Measurements from ENCODE around the gene FSHR.

Gene FSHR

DNA sequence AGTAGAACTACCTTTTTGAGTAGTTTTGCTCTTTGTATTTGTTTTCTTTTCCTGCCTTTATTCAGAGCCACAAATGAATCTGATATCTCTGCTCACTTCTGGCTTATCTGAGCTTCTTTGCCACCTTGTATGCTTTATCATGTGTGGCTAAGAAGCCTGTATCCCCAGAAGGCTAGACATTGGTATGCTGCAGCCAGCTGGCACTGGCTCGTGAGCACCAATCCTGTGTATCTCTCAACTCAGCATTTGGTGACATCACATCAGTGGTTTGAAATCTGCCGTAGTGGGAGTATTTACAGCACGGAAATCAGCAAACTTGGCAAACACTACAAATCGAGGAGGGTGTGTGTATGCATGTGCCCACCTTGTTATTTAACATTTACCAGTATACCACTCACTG, 215.1 kb downstream of the FSHR start:
- TF ChIP-seq SP1 (IDR thresholded peaks at IDR 0.05) (no peak), FOXK2 (IDR thresholded peaks at IDR 0.05) (no peak), LEF1 (IDR thresholded peaks at IDR 0.05; ENCODE audit: borderline replicate concordance) (no peak), NFRKB (IDR thresholded peaks at IDR 0.05) (no peak), HDGF (IDR thresholded peaks at IDR 0.05; ENCODE audit: borderline replicate concordance) (no peak), FOXM1 (IDR thresholded peaks at IDR 0.05; ENCODE audit: borderline replicate concordance) (no peak), CTBP1 (IDR thresholded peaks at IDR 0.05; ENCODE audit: borderline replicate concordance) (no peak), ARNT (IDR thresholded peaks at IDR 0.05) (no peak), FOXA1 (IDR thresholded peaks at IDR 0.05) (no peak), TARDBP (IDR thresholded peaks at IDR 0.05) (no peak), L3MBTL2 (conservative IDR thresholded peaks at IDR 0.05) (no peak), ZNF384 (IDR thresholded peaks at IDR 0.05) (no peak), BHLHE40 (IDR thresholded peaks at IDR 0.05; ENCODE audit: borderline replicate concordance) (no peak)
- TF ChIP-seq, protein P1, sequence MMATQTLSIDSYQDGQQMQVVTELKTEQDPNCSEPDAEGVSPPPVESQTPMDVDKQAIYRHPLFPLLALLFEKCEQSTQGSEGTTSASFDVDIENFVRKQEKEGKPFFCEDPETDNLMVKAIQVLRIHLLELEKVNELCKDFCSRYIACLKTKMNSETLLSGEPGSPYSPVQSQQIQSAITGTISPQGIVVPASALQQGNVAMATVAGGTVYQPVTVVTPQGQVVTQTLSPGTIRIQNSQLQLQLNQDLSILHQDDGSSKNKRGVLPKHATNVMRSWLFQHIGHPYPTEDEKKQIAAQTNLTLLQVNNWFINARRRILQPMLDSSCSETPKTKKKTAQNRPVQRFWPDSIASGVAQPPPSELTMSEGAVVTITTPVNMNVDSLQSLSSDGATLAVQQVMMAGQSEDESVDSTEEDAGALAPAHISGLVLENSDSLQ (IDR thresholded peaks at IDR 0.05): no peak
- ChIA-PET CTCF (no interaction called here), POLR2A (no interaction called here)
- DNase-seq (ENCODE audit: extremely low spot score): no peak

DNA sequence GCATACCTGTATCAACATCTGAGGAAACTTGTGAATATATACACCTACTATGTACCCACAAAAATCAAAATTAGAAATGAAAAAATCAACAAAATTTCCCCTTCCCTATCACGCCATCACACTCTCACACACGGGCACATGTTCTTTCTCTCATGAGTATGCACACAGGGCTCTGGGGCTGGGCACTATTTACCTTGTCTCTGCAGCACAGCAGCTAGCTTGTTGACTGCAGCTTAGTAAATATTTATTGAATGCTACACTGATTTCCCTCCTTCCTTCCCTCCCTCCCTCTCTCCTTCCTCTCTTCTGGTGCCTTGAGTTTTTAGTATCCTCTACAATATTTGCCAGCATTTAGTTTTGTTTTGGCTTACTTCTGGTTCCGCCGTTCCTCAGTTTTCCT, 216.1 kb downstream of the FSHR start:
- CTCF ChIA-PET: no interaction called here

DNA sequence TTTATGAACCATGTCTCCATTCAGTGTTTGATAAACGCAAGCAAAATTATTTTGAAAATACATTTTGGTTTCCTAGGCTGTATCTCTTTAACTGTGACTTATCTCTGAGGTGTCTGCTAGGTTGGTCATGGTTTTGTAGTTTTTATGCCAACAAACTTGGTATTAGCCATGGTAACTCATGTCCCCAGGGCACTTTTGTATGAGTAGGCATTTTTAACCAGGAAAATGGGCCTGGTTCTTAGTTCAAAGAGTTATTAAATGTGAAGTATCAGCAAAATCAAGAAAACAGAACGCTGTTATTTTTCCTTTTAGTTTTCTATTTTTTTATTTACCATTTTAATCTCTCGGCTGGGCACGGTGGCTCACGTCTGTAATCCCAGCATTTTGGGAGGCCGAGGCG, 219.5 kb downstream of the FSHR start:
- CTCF ChIA-PET: no interaction called here
- TF ChIP-seq HDGF (IDR thresholded peaks at IDR 0.05; ENCODE audit: borderline replicate concordance): no peak
- TF ChIP-seq L3MBTL2 (conservative IDR thresholded peaks at IDR 0.05): no peak
- no peak for TF ChIP-seq NFRKB (IDR thresholded peaks at IDR 0.05)
- no peak for TF ChIP-seq SUZ12 (IDR thresholded peaks at IDR 0.05)
- no peak for TF ChIP-seq ZNF384 (IDR thresholded peaks at IDR 0.05)
- TF ChIP-seq LEF1 (IDR thresholded peaks at IDR 0.05; ENCODE audit: borderline replicate concordance): no peak
- no peak for TF ChIP-seq CTBP1 (IDR thresholded peaks at IDR 0.05; ENCODE audit: borderline replicate concordance)
- no peak for TF ChIP-seq FOXA1 (IDR thresholded peaks at IDR 0.05)
- TF ChIP-seq FOXM1 (IDR thresholded peaks at IDR 0.05; ENCODE audit: borderline replicate concordance): no peak
- no peak for TF ChIP-seq FOXK2 (IDR thresholded peaks at IDR 0.05)
- no peak for TF ChIP-seq SP1 (IDR thresholded peaks at IDR 0.05)
- TF ChIP-seq, protein P1 (IDR thresholded peaks at IDR 0.05): no peak
- POLR2A ChIA-PET: no interaction called here
- no peak for DNase-seq (ENCODE audit: extremely low spot score)

More for the DNA sequence above, 216.1 kb downstream of the FSHR start:
- TF ChIP-seq L3MBTL2 (conservative IDR thresholded peaks at IDR 0.05): no peak
- no peak for TF ChIP-seq NFRKB (IDR thresholded peaks at IDR 0.05)
- no peak for TF ChIP-seq LEF1 (IDR thresholded peaks at IDR 0.05; ENCODE audit: borderline replicate concordance)
- no peak for TF ChIP-seq FOXK2 (IDR thresholded peaks at IDR 0.05)
- no peak for TF ChIP-seq TARDBP (IDR thresholded peaks at IDR 0.05)
- no peak for TF ChIP-seq HDGF (IDR thresholded peaks at IDR 0.05; ENCODE audit: borderline replicate concordance)
- TF ChIP-seq CTBP1 (IDR thresholded peaks at IDR 0.05; ENCODE audit: borderline replicate concordance): no peak
- TF ChIP-seq BHLHE40 (IDR thresholded peaks at IDR 0.05; ENCODE audit: borderline replicate concordance): no peak
- no peak for TF ChIP-seq ZNF384 (IDR thresholded peaks at IDR 0.05)
- no peak for TF ChIP-seq ARNT (IDR thresholded peaks at IDR 0.05)
- TF ChIP-seq SUZ12 (IDR thresholded peaks at IDR 0.05): no peak
- POLR2A ChIA-PET: no interaction called here
- DNase-seq (ENCODE audit: extremely low spot score): no peak

DNA sequence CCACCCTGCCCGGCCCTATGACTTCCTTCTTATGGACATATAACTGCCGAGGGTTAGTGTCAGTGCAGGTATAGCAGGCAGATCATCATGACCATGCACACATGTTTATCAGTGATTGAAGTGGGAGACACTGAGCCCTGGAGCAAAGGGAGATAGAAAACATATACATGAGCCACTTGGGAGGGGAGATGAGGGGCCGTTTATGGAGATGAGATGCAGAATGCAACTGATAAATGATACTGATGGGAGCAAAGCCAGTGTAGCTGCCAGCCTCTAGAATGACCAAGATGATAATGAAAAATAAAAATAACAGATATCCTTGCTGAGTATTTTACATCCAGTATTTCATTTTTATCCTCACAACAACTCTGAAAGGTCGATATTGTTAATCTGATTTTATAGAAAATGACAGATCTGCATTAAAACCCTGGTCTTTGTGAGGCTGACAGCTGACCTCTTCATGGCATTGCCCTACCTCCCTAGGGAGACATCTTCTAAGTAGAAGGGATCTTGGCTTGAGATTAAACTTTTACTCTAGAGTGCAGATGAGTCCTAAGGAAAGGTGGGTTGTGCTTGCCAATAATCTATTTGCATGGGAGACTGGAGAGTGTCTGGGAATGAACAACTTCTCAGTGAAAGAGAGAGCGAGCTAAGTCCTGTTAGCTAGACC, 220.4 kb downstream of the FSHR start:
- ChIA-PET POLR2A (no interaction called here), CTCF (no interaction called here)
- DNase-seq (ENCODE audit: extremely low spot score): no peak
- TF ChIP-seq LEF1 (IDR thresholded peaks at IDR 0.05; ENCODE audit: borderline replicate concordance) (no peak), ARNT (IDR thresholded peaks at IDR 0.05) (no peak), NFRKB (IDR thresholded peaks at IDR 0.05) (no peak), ELF4 (IDR thresholded peaks at IDR 0.05) (no peak), ZNF384 (IDR thresholded peaks at IDR 0.05) (no peak), HDGF (IDR thresholded peaks at IDR 0.05; ENCODE audit: borderline replicate concordance) (no peak), FOXA1 (IDR thresholded peaks at IDR 0.05) (no peak), TARDBP (IDR thresholded peaks at IDR 0.05) (no peak), SP1 (IDR thresholded peaks at IDR 0.05) (no peak), FOXK2 (IDR thresholded peaks at IDR 0.05) (no peak), L3MBTL2 (conservative IDR thresholded peaks at IDR 0.05) (no peak)

DNA sequence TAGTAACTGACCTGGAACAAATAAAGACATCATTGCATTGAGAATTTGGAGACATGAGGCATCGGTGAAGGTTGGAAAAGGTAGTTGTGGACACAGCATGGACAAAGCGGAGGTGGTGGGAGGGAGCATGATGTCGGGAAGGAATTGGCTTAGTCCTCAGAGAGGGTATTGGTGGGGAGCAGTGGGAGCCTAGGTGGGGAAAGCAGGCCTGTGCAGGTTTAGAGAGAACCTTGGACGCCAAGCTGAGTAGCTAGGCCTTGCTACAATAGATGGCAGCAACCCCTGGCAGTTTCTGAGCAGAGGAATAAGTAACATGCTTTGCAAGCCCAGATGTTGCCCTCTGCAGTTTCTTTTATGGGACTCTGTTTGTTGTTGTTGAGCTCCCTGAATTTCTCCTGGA, 221.6 kb downstream of the FSHR start:
- TF ChIP-seq ARNT (IDR thresholded peaks at IDR 0.05): no peak
- no peak for TF ChIP-seq SUZ12 (IDR thresholded peaks at IDR 0.05)
- no peak for TF ChIP-seq HDGF (IDR thresholded peaks at IDR 0.05; ENCODE audit: borderline replicate concordance)
- no peak for TF ChIP-seq FOXK2 (IDR thresholded peaks at IDR 0.05)
- TF ChIP-seq, protein P1 (IDR thresholded peaks at IDR 0.05): no peak
- TF ChIP-seq L3MBTL2 (conservative IDR thresholded peaks at IDR 0.05): no peak
- no peak for TF ChIP-seq FOXA1 (IDR thresholded peaks at IDR 0.05)
- no peak for TF ChIP-seq CTBP1 (IDR thresholded peaks at IDR 0.05; ENCODE audit: borderline replicate concordance)
- TF ChIP-seq NFRKB (IDR thresholded peaks at IDR 0.05): no peak
- TF ChIP-seq SP1 (IDR thresholded peaks at IDR 0.05): no peak
- TF ChIP-seq BHLHE40 (IDR thresholded peaks at IDR 0.05; ENCODE audit: borderline replicate concordance): no peak
- TF ChIP-seq LEF1 (IDR thresholded peaks at IDR 0.05; ENCODE audit: borderline replicate concordance): no peak
- TF ChIP-seq FOXM1 (IDR thresholded peaks at IDR 0.05; ENCODE audit: borderline replicate concordance): no peak
- no peak for TF ChIP-seq TARDBP (IDR thresholded peaks at IDR 0.05)
- no peak for TF ChIP-seq ZNF384 (IDR thresholded peaks at IDR 0.05)
- no peak for TF ChIP-seq ELF4 (IDR thresholded peaks at IDR 0.05)
- DNase-seq (ENCODE audit: extremely low spot score): no peak
- POLR2A ChIA-PET: no interaction called here
- CTCF ChIA-PET: no interaction called here
